Tibial nerve (tissue), 4 donors: Measurements from ENCODE around the gene B3GNT9. TPM values are rescaled to one million over a fixed set of nuclear protein-coding genes. Genes with fewer than 3 reads are reported as not detected.

Experiments used
- DNase-seq, 2 donors: peaks; one replicate each; pipeline ENCODE4 v3.0.0-alpha.2; 2019; ENCODE audit warnings: low spot score in 2 of 2
- H3K27ac ChIP-seq, 4 donors: fragments of 200-600 bp; sonication (generic) in 3 of 4; one replicate each; pipeline ENCODE4 v1.5.1; 2017 to 2019; ENCODE audit warnings: mild to moderate bottlenecking in 1 of 4
- H3K27me3 ChIP-seq, 2 donors: fragments of 200-600 bp; sonication (generic) in 1 of 2; one replicate each; pipeline versions ENCODE4 v1.5.1 to v1.6.0; 2017 to 2019
- H3K36me3 ChIP-seq, 3 donors: fragments of 200-600 bp; sonication (generic); one replicate each; pipeline ENCODE4 v1.5.1; 2018 to 2019
- H3K4me1 ChIP-seq, 4 donors: fragments of 200-600 bp; sonication (generic) in 3 of 4; one replicate each; pipeline ENCODE4 v1.5.1; 2017 to 2019
- H3K4me3 ChIP-seq, 4 donors: fragments of 200-600 bp; sonication (generic) in 3 of 4; one replicate each; pipeline ENCODE4 v1.5.1; 2017 to 2019; ENCODE audit warnings: mild to moderate bottlenecking in 1 of 4, moderate library complexity in 1 of 4
- H3K9me3 ChIP-seq, 4 donors: fragments of 200-600 bp; sonication (generic) in 3 of 4; one replicate each; pipeline ENCODE4 v1.5.1; 2017 to 2019
- CTCF ChIP-seq, 5 experiments: fragments of 200-600 bp in 3 of 5; fragments of 450-650 bp in 2 of 5; sonication (generic) in 3 of 5; IDR thresholded peaks; one replicate each; pipeline ENCODE4 v1.5.1; 2016 to 2019; ENCODE audit warnings: antibody characterized with exemption in 5 of 5, mild to moderate bottlenecking in 3 of 5, moderate library complexity in 2 of 5
- EP300 ChIP-seq, 2 donors: sonication (generic); formaldehyde crosslinking; IDR thresholded peaks; one replicate each; pipeline ENCODE4 v1.6.1; 2017; ENCODE audit warnings: antibody characterized with exemption in 2 of 2, mild to moderate bottlenecking in 1 of 2
- POLR2A ChIP-seq, 2 donors: fragments of 450-650 bp; IDR thresholded peaks; one replicate each; pipeline ENCODE4 v1.6.1; 2017; ENCODE audit warnings: antibody characterized with exemption in 2 of 2, mild to moderate bottlenecking in 2 of 2, moderate library complexity in 2 of 2
- WGBS, 2 donors: methylation state at CpG; one replicate each; pipeline ENCODE4 v1.1.5; 2018; 5-methylcytosine and 5-hydroxymethylcytosine counted together
- total RNA-seq, 4 donors: library from RNA; depleted of rRNA; stranded (reverse); fragments of >200 nt; gene quantifications; one replicate each; pipeline ENCODE4 v1.1.0, GENCODE V29; 2016

B3GNT9 gene
- total RNA-seq, 4 donors from 2014 or later, result 9.3 to 23.1 (median 18.4) TPM

DNA sequence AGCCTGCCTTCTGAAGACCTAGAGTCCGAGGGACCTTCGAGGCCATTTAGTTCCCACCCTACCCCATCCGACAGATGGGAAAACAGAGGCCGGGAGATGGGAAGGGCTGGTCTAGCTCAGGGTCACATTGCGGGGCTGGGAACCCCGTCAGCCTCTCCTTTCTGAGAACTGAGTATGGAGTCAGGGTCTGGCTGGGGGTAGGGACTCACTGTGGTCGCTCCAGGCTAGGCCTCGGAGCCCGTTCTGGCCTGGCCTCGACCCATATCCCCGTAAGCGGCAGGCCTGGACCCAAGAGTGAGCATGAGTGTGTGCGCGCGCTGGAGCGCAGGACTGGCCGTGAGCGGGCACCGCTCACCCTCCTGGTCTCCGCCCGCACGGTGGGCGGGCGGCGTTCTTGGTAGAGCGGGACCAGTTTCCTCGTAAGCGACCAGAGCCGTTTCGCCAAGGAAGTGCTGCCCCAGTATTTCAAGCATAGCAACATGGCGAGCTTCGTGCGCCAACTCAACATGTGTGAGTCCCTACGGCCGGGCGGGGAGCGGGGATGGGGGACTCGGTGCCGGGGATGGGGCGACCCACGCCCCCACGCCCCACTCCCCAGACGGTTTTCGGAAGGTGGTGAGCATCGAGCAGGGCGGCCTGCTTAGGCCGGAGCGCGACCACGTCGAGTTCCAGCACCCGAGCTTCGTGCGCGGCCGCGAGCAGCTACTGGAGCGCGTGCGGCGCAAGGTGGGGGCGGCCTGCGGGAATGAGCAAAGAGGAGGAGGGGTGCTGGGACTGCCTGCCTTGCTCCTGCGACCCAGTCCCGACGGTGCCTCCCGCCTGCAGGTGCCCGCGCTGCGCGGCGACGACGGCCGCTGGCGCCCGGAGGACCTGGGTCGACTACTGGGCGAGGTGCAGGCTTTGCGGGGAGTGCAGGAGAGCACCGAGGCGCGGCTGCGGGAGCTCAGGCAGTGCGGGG lies 14.6 kb upstream of the B3GNT9 start:
- 23 to 34% methylated on average over 53 to 57 of the region's 85 CpGs for WGBS, 2 donors

GRCh38 chr16:67164599-67165061 lies 13.8 kb upstream of the B3GNT9 start, which contains the start of gene HSF4:
TSS of gene HSF4 (plus strand) at chr16:67164745. CDS start at chr16:67164812, 67 bp downstream.
- Histone ChIP-seq H3K27me3 (peaks cover 0 to 68% of the 10 kb centered on the region in 2 donors), H3K36me3 (no peaks in the 10 kb centered on the region), H3K4me1 (peaks cover 0 to 76% (median 42%) of the 10 kb centered on the region in 4 donors), H3K4me3 (peak within 1 kb of the TSS; percentile 24 to 49 (median 27)), H3K27ac (peak within 1 kb of the TSS; percentile 58 to 78 (median 66)), H3K9me3 (no peaks in the 10 kb centered on the region)
- DNase-seq, result peak in 1 of 2 donors; percentile 31
- TF ChIP-seq EP300 (IDR thresholded peaks at IDR 0.05), result peak in 1 of 2 donors; percentile 33
- no peak for TF ChIP-seq CTCF (IDR thresholded peaks at IDR 0.05)
- peak in 1 of 2 donors; percentile 57 for TF ChIP-seq POLR2A (IDR thresholded peaks at IDR 0.05)
- 0 to 1% methylated on average over 4 to 21 of the region's 41 CpGs for WGBS, 2 donors

More for the DNA sequence above, 14.6 kb upstream of the B3GNT9 start:
- Histone ChIP-seq H3K36me3 (no peaks in the 10 kb centered on the region), H3K27ac (peak overlapping the region; percentile 19 to 78 (median 64)), H3K4me3 (peak overlapping the region in 3 of 4 donors; percentile 24 to 49 (median 26)), H3K27me3 (peaks cover 0 to 68% of the 10 kb centered on the region in 2 donors), H3K4me1 (peaks cover 0 to 78% (median 48%) of the 10 kb centered on the region in 4 donors), H3K9me3 (no peaks in the 10 kb centered on the region)
- DNase-seq, result no peak
- no peak for TF ChIP-seq POLR2A (IDR thresholded peaks at IDR 0.05)
- TF ChIP-seq CTCF (IDR thresholded peaks at IDR 0.05), result no peak
- TF ChIP-seq EP300 (IDR thresholded peaks at IDR 0.05), result no peak

GRCh38 chr16:67163999-67164558 lies 13.3 kb upstream of the B3GNT9 start:
- no peaks in the 10 kb centered on the region for H3K9me3 ChIP-seq
- H3K27ac ChIP-seq, result peak overlapping the region; percentile 56 to 78 (median 60)
- peaks cover 0 to 68% of the 10 kb centered on the region in 2 donors for H3K27me3 ChIP-seq
- H3K4me1 ChIP-seq, result peaks cover 0 to 74% (median 38%) of the 10 kb centered on the region in 4 donors
- WGBS, 2 donors, result 1 to 6% methylated on average over 24 to 27 of the region's 34 CpGs
- TF ChIP-seq CTCF (IDR thresholded peaks at IDR 0.05), result no peak
- H3K36me3 ChIP-seq, result no peaks in the 10 kb centered on the region
- no peak for DNase-seq
- peak overlapping the region; percentile 24 to 49 (median 27) for H3K4me3 ChIP-seq

DNA sequence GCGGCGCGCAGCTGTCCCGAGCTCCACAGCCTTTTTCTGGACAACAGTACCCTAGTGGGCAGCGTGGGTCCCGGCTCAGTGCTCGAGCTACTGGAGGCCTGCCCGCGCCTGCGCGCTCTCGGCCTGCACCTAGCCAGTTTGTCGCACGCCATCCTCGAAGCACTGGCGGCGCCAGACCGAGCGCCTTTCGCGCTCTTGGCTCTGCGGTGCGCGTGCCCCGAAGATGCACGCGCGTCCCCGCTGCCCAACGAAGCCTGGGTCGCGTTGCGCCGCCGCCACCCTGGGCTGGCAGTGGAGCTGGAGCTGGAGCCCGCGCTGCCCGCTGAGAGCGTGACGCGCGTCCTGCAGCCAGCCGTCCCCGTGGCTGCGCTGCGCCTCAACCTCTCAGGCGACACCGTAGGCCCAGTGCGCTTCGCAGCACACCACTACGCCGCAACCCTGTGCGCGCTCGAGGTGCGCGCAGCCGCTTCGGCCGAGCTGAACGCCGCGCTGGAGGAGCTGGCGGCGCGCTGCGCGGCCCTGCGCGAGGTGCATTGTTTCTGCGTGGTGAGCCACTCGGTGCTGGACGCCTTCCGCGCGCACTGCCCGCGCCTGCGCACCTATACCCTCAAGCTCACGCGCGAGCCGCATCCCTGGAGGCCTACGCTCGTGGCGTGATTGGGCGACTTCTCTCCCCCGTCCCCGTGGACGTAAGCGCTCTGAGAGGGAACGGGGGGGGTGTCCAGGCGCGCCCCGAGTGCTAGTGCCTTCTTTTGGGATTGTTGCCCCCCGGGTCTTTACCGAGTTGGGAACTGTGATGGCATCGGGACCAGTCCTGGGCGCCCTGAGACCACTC lies 12.6 kb upstream of the B3GNT9 start:
- H3K27me3 ChIP-seq, result peaks cover 0 to 64% of the 10 kb centered on the region in 2 donors
- H3K4me1 ChIP-seq, result peaks cover 0 to 73% (median 39%) of the 10 kb centered on the region in 4 donors
- DNase-seq, result peak in 1 of 2 donors; percentile 16
- peak overlapping the region; percentile 56 to 78 (median 60) for H3K27ac ChIP-seq
- TF ChIP-seq CTCF (IDR thresholded peaks at IDR 0.05) (no peak), POLR2A (IDR thresholded peaks at IDR 0.05) (peak in 1 of 2 donors; percentile 27), EP300 (IDR thresholded peaks at IDR 0.05) (no peak)
- no peaks in the 10 kb centered on the region for H3K36me3 ChIP-seq
- H3K9me3 ChIP-seq, result no peaks in the 10 kb centered on the region
- 4 to 6% methylated on average over 43 to 72 of the region's 99 CpGs for WGBS, 2 donors
- H3K4me3 ChIP-seq, result peak overlapping the region; percentile 24 to 49 (median 27)
